ENCODE data around the gene CD7. TPM values are rescaled to one million over a fixed set of nuclear protein-coding genes. Genes with fewer than 3 reads are reported as not detected.
A peak's percentile ranks its signal among the peaks of the same experiment; 100 is the strongest.

The CD7 gene
- total RNA-seq, 2 experiments from 2014 or later = 289 to 292 TPM

GRCh38 chr17:82320140-82320840, 2.9 kb upstream of the CD7 start:
- TF ChIP-seq CTCF (IDR thresholded peaks at IDR 0.05) = no peak
- no peaks in the 10 kb centered on the region for H3K27me3 Mint-ChIP-seq
- intact Hi-C loops (cut with micrococcal nuclease) = loop anchor here (5.0 kb wide), 1 partner anchor 78 kb away; no protein-coding TSS in a partner anchor
- CTCF ChIA-PET = interaction anchor here (0.6 to 3.5 kb wide), 23 partner anchors 8 to 291 kb away, joined by 3 to 68 read pairs (median 3); partner anchors contain the start of gene SLC16A3
- DNase-seq = no peak
- peak overlapping the region; percentile 47 for H3K4me3 Mint-ChIP-seq
- H3K9me3 Mint-ChIP-seq = no peaks in the 10 kb centered on the region
- peak overlapping the region; percentile 98 for H3K27ac Mint-ChIP-seq
- H3K4me1 Mint-ChIP-seq (ENCODE audit: low read depth) = peaks cover 32% of the 10 kb centered on the region
- POLR2A ChIA-PET = interaction anchor here (0.6 to 4.0 kb wide), 8 partner anchors 11 to 137 kb away, joined by 3 to 22 read pairs (median 8); partner anchors contain the start of gene SECTM1
- no peak for ATAC-seq
- peaks cover 21% of the 10 kb centered on the region for H3K36me3 Mint-ChIP-seq (ENCODE audit: low read depth)

GRCh38 chr17:82319619-82320062, 2.2 kb upstream of the CD7 start:
- no peak for DNase-seq
- intact Hi-C loops (cut with micrococcal nuclease) = loop anchor here (5.0 kb wide), 1 partner anchor 77 kb away; no protein-coding TSS in a partner anchor
- ChIA-PET POLR2A (interaction anchor here (0.6 to 2.5 kb wide), 3 partner anchors 10 to 138 kb away, joined by 3 to 6 read pairs (median 3); no protein-coding TSS in a partner anchor), CTCF (no interaction called here)
- H3K4me3 Mint-ChIP-seq = no peak overlapping the region
- ATAC-seq = no peak
- H3K9me3 Mint-ChIP-seq = no peaks in the 10 kb centered on the region
- H3K4me1 Mint-ChIP-seq (ENCODE audit: low read depth) = peaks cover 26% of the 10 kb centered on the region
- no peak for TF ChIP-seq CTCF (IDR thresholded peaks at IDR 0.05)
- H3K36me3 Mint-ChIP-seq (ENCODE audit: low read depth) = peaks cover 25% of the 10 kb centered on the region
- no peaks in the 10 kb centered on the region for H3K27me3 Mint-ChIP-seq
- no peak overlapping the region for H3K27ac Mint-ChIP-seq

DNA sequence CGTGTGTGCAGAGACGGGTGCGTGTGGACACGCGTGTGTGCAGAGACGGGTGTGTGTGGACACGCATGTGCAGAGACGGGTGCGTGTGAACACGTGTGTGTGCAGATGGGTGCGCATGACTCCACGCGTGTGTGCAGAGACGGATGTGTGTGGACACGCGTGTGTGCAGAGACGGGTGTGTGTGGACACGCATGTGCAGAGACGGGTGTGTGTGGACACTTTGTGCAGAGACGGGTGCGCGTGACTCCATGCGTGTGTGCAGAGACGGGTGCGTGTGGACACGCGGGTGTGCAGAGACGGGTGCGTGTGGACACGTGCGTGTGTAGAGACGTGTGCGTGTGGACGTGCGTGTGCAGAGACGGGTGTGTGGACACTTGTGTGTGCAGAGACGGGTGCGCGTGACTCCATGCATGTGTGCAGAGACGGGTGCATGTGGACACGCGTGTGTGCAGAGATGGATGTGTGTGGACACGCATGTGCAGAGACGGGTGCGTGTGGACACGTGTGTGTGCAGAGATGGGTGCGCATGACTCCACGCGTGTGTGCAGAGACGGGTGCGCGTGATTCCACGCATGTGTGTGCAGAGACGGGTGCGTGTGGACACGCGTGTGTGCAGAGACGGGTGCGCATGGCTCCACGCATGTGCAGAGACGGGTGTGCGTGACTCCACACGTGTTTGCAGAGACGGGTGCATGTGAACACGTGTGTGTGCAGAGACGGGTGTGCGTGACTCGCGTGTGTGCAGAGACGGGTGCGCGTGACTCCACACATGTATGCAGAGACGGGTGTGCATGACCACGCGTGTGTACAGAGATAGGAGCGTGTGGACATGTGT, 1.6 kb upstream of the CD7 start:
- Mint-ChIP-seq H3K27ac (no peak overlapping the region), H3K27me3 (no peaks in the 10 kb centered on the region), H3K36me3 (ENCODE audit: low read depth) (peaks cover 27% of the 10 kb centered on the region), H3K4me3 (no peak overlapping the region), H3K4me1 (ENCODE audit: low read depth) (peaks cover 24% of the 10 kb centered on the region), H3K9me3 (no peaks in the 10 kb centered on the region)
- ATAC-seq (no peak), DNase-seq (no peak)
- POLR2A ChIA-PET = interaction anchor here (1.0 to 2.5 kb wide), 2 partner anchors 10 to 138 kb away, joined by 3 to 6 read pairs; no protein-coding TSS in a partner anchor
- intact Hi-C loops (cut with micrococcal nuclease) = no loop called here
- no peak for TF ChIP-seq CTCF (IDR thresholded peaks at IDR 0.05)
- CTCF ChIA-PET = no interaction called here

- DNase-seq = no peak
- Mint-ChIP-seq H3K36me3 (ENCODE audit: low read depth) (peaks cover 33% of the 10 kb centered on the region), H3K4me1 (ENCODE audit: low read depth) (peaks cover 22% of the 10 kb centered on the region), H3K9me3 (no peaks in the 10 kb centered on the region), H3K4me3 (no peak overlapping the region), H3K27me3 (no peaks in the 10 kb centered on the region), H3K27ac (no peak overlapping the region)
- no peak for TF ChIP-seq CTCF (IDR thresholded peaks at IDR 0.05)
- intact Hi-C loops (cut with micrococcal nuclease) = no loop called here
- POLR2A ChIA-PET = interaction anchor here (2.2 to 11.2 kb wide), 2 partner anchors 9 to 17 kb away, joined by 7 to 227 read pairs; no protein-coding TSS in a partner anchor
- CTCF ChIA-PET = interaction anchor here (1.2 to 2.3 kb wide), 3 partner anchors 18 to 112 kb away, joined by 5 to 49 read pairs (median 8); no protein-coding TSS in a partner anchor
- no peak for ATAC-seq
Observed at GRCh38 chr17:82318169-82318498, 726 bp upstream of the CD7 start.
